ENCODE results near the gene TLE3.

TLE3 gene

GRCh38 chr15:70099167-70099966 is 1.6 kb upstream of the TLE3 start:
- peak; percentile 23 for ATAC-seq
- TF ChIP-seq TCF4 (CRISPR knock-in tag; IDR thresholded peaks at IDR 0.05; ENCODE audit: borderline replicate concordance) (peak; percentile 42; the same call in 1 of the 2 replicates), TSHZ2 (CRISPR knock-in tag; IDR thresholded peaks at IDR 0.05) (0 out of 2 replicates have a peak, but pooled peaks have one; percentile 53), GLIS3 (CRISPR knock-in tag; IDR thresholded peaks at IDR 0.05) (no peak), CSDC2 (CRISPR knock-in tag; IDR thresholded peaks at IDR 0.05) (0 out of 2 replicates have a peak, but pooled peaks have one; percentile 62)

- TF ChIP-seq ZNF8 (CRISPR knock-in tag; IDR thresholded peaks at IDR 0.05) (no peak), ESRRG (CRISPR knock-in tag; IDR thresholded peaks at IDR 0.05) (no peak), BACH2 (CRISPR knock-in tag; IDR thresholded peaks at IDR 0.05; ENCODE audit: borderline replicate concordance) (no peak), SNAI2 (CRISPR knock-in tag; IDR thresholded peaks at IDR 0.05) (no peak)
- ATAC-seq: peak; percentile 7; the same call in 1 of the 3 replicates
Measured at GRCh38 chr15:70098461-70099166, 897 bp upstream of the TLE3 start.

GRCh38 chr15:70098153-70098460 is 390 bp upstream of the TLE3 start:
- no peak for ATAC-seq
- no peak for TF ChIP-seq PPARA (CRISPR knock-in tag; IDR thresholded peaks at IDR 0.05; ENCODE audit: borderline replicate concordance)
- no peak for TF ChIP-seq ISL1 (CRISPR knock-in tag; IDR thresholded peaks at IDR 0.05)
- no peak for TF ChIP-seq TOX (CRISPR knock-in tag; IDR thresholded peaks at IDR 0.05; ENCODE audit: borderline replicate concordance)
- TF ChIP-seq OSR1 (CRISPR knock-in tag; IDR thresholded peaks at IDR 0.05): no peak
- TF ChIP-seq ZNF8 (CRISPR knock-in tag; IDR thresholded peaks at IDR 0.05): no peak
- no peak for TF ChIP-seq ZNF565 (CRISPR knock-in tag; conservative IDR thresholded peaks at IDR 0.05; ENCODE audit: low read depth)
- TF ChIP-seq CSDC2 (CRISPR knock-in tag; IDR thresholded peaks at IDR 0.05): no peak
- no peak for TF ChIP-seq PATZ1 (CRISPR knock-in tag; IDR thresholded peaks at IDR 0.05; ENCODE audit: borderline replicate concordance)

- peak; percentile 4; the same call in 1 of the 3 replicates for ATAC-seq
- TF ChIP-seq ZC3H10 (CRISPR knock-in tag; IDR thresholded peaks at IDR 0.05) (no peak), CSDC2 (CRISPR knock-in tag; IDR thresholded peaks at IDR 0.05) (no peak), TCF4 (CRISPR knock-in tag; IDR thresholded peaks at IDR 0.05; ENCODE audit: borderline replicate concordance) (no peak)
Measured at GRCh38 chr15:70097063-70097320, 725 bp downstream of the TLE3 start.

GRCh38 chr15:70096215-70097062 is 1.3 kb downstream of the TLE3 start:
- ATAC-seq: no peak
- no peak for TF ChIP-seq ISL1 (CRISPR knock-in tag; IDR thresholded peaks at IDR 0.05)
- TF ChIP-seq ZC3H10 (CRISPR knock-in tag; IDR thresholded peaks at IDR 0.05): no peak
- no peak for TF ChIP-seq ZNF565 (CRISPR knock-in tag; conservative IDR thresholded peaks at IDR 0.05; ENCODE audit: low read depth)
- TF ChIP-seq PATZ1 (CRISPR knock-in tag; IDR thresholded peaks at IDR 0.05; ENCODE audit: borderline replicate concordance): no peak
- no peak for TF ChIP-seq RARB (CRISPR knock-in tag; IDR thresholded peaks at IDR 0.05)
- no peak for TF ChIP-seq CSRNP3 (CRISPR knock-in tag; IDR thresholded peaks at IDR 0.05)
- TF ChIP-seq POU6F1 (CRISPR knock-in tag; IDR thresholded peaks at IDR 0.05; ENCODE audit: borderline replicate concordance, low read depth): no peak
- no peak for TF ChIP-seq TSHZ2 (CRISPR knock-in tag; IDR thresholded peaks at IDR 0.05)

Measured in SK-N-SH treated with all-trans-retinoic acid at 6 μM for 48 hours (cell line).